ENCODE data around the gene CAPN2.

CAPN2 gene

GRCh38 chr1:223712850-223713474, 623 bp downstream of the CAPN2 start:
- H3K27ac ChIP-seq (ENCODE audit: extremely low read depth, low read depth, low read length), result peak overlapping the region; percentile 95
- H3K4me3 ChIP-seq (ENCODE audit: low read depth, low read length), result peak overlapping the region; percentile 86
- no peaks in the 10 kb centered on the region for H3K9me3 ChIP-seq (ENCODE audit: control insufficient read depth, insufficient read depth, low read depth, low read length)
- TF ChIP-seq BCL11A (tag by site-specific recombination; IDR thresholded peaks at IDR 0.05; ENCODE audit: low read depth) (no peak), ZNF335 (tag by site-specific recombination; conservative IDR thresholded peaks at IDR 0.05) (peak; percentile 70), ZBTB20 (tag by site-specific recombination; IDR thresholded peaks at IDR 0.05) (peak; percentile 98), PRDM10 (tag by site-specific recombination; IDR thresholded peaks at IDR 0.05) (0 out of 2 replicates have a peak, but pooled peaks have one; percentile 13), MZF1 (tag by site-specific recombination; IDR thresholded peaks at IDR 0.05; ENCODE audit: borderline replicate concordance) (peak; percentile 63; the same call in 1 of the 2 replicates), CTCF (tag by site-specific recombination; IDR thresholded peaks at IDR 0.05) (no peak; the same call in 1 of the 2 replicates), GLIS2 (tag by site-specific recombination; IDR thresholded peaks at IDR 0.05) (peak; percentile 72), ZBTB48 (tag by site-specific recombination; IDR thresholded peaks at IDR 0.05) (0 out of 2 replicates have a peak, but pooled peaks have one; percentile 5), ZFHX2 (tag by site-specific recombination; conservative IDR thresholded peaks at IDR 0.05) (peak; percentile 93), ZNF792 (tag by site-specific recombination; IDR thresholded peaks at IDR 0.05) (no peak), PBX3 (CRISPR knock-in tag; IDR thresholded peaks at IDR 0.05) (peak; percentile 5; the same call in 1 of the 2 replicates), HOXD13 (CRISPR knock-in tag; IDR thresholded peaks at IDR 0.05; ENCODE audit: borderline replicate concordance) (0 out of 2 replicates have a peak, but pooled peaks have one; percentile 9), MYNN (tag by site-specific recombination; IDR thresholded peaks at IDR 0.05; ENCODE audit: borderline replicate concordance) (no peak), PATZ1 (tag by site-specific recombination; IDR thresholded peaks at IDR 0.05) (peak; percentile 70; the same call in 1 of the 2 replicates), ZSCAN30 (tag by site-specific recombination; IDR thresholded peaks at IDR 0.05) (0 out of 2 replicates have a peak, but pooled peaks have one; percentile 11), ZBTB26 (tag by site-specific recombination; optimal IDR thresholded peaks at IDR 0.05) (no peak), EGR2 (tag by site-specific recombination; IDR thresholded peaks at IDR 0.05; ENCODE audit: low read depth) (peak; percentile 92), ZNF398 (tag by site-specific recombination; IDR thresholded peaks at IDR 0.05) (peak; percentile 54; the same call in 1 of the 2 replicates), ZNF571 (tag by site-specific recombination; IDR thresholded peaks at IDR 0.05) (no peak), KLF7 (tag by site-specific recombination; IDR thresholded peaks at IDR 0.05; ENCODE audit: borderline replicate concordance) (0 out of 2 replicates have a peak, but pooled peaks have one; percentile 0), PRDM1 (tag by site-specific recombination; IDR thresholded peaks at IDR 0.05) (no peak)
- peaks cover 0 to 14% of the 10 kb centered on the region in 2 experiments; a peak in 1 of 3 replicates for H3K36me3 ChIP-seq (ENCODE audit: control insufficient read depth in 2 of 2, insufficient read depth in 1 of 2, low read length in 2 of 2)
- CTCF ChIA-PET, result interaction anchor here (0.6 to 3.2 kb wide), 10 partner anchors 11 to 63 kb away, joined by 3 to 19 read pairs (median 6); no protein-coding TSS in a partner anchor
- POLR2A ChIA-PET, result interaction anchor here (0.6 to 1.0 kb wide), 2 partner anchors 12 kb away, joined by 4 read pairs; no protein-coding TSS in a partner anchor
- H3K4me1 ChIP-seq (ENCODE audit: control insufficient read depth, insufficient read depth, low read length), result peaks cover 40% of the 10 kb centered on the region

All from HEK293 (cell line).